CD4-positive, alpha-beta T cell (primary cell): Measurements from ENCODE around the gene NTM. TPM values are rescaled to one million over a fixed set of nuclear protein-coding genes. Genes with fewer than 3 reads are reported as not detected.

Source experiments
- ATAC-seq: fragments of 200-7000 bp; cut with Tn5 transposase; one replicate; pipeline ENCODE4 v1.10.0; 2022; ENCODE audit warnings: mild to moderate bottlenecking; ENCODE audit not compliant: poor library complexity
- CTCF ChIA-PET: fragments of 350-600 bp; sonication (Branson Sonifier 250); formaldehyde crosslinking; loops from one replicate; lab custom pipeline; 2021; ENCODE audit warnings: antibody characterized with exemption, inconsistent platforms; lab: Charles Lee
- POLR2A ChIA-PET: fragments of 350-600 bp; sonication (Branson Sonifier 250); formaldehyde crosslinking; loops from one replicate; lab custom pipeline; 2021; ENCODE audit warnings: antibody characterized with exemption, inconsistent platforms; lab: Charles Lee
- DNase-seq, 14 experiments: peaks; one replicate each; pipeline ENCODE4 v3.0.0-alpha.2; 2013 to 2020; ENCODE audit warnings: mixed read lengths in 2 of 14
- H3K27ac ChIP-seq, 2 donors: one replicate each; pipeline versions ENCODE4 v1.5.1 to v1.7.0; 2013; ENCODE audit warnings: low read length in 2 of 2, low read depth in 1 of 2, mild to moderate bottlenecking in 1 of 2
- H3K27me3 ChIP-seq, 2 experiments: 1 replicate in 1 of 2; 2 replicates in 1 of 2; pipeline versions ENCODE4 v1.6.1 to v1.7.0; 2013; ENCODE audit warnings: low read length in 2 of 2, control low read depth in 1 of 2, mild to moderate bottlenecking in 1 of 2, moderate library complexity in 1 of 2; ENCODE audit not compliant: insufficient read depth in 2 of 2, control insufficient read depth in 1 of 2
- H3K36me3 ChIP-seq: one replicate; pipeline ENCODE4 v1.6.1; 2013; ENCODE audit warnings: low read length, control low read depth; ENCODE audit not compliant: insufficient read depth
- H3K4me1 ChIP-seq: one replicate; pipeline ENCODE4 v1.6.1; 2013; ENCODE audit warnings: low read length, control low read depth; ENCODE audit not compliant: insufficient read depth
- H3K4me3 ChIP-seq: one replicate; pipeline ENCODE4 v1.5.1; 2013; ENCODE audit warnings: mild to moderate bottlenecking, low read length, moderate library complexity
- H3K9me3 ChIP-seq, 2 experiments: 1 replicate in 1 of 2; 2 replicates in 1 of 2; pipeline versions ENCODE4 v1.6.1 to v1.7.0; 2013; ENCODE audit warnings: low read length in 2 of 2, mild to moderate bottlenecking in 2 of 2, control low read depth in 1 of 2, moderate library complexity in 1 of 2; ENCODE audit not compliant: control insufficient read depth in 1 of 2, insufficient read depth in 1 of 2
- H3K27ac Mint-ChIP-seq: one replicate; pipeline ENCODE4 v1.8.0; 2020; ENCODE audit warnings: mixed read lengths
- H3K27me3 Mint-ChIP-seq: one replicate; pipeline ENCODE4 v1.8.0; 2021; ENCODE audit warnings: mixed read lengths
- H3K36me3 Mint-ChIP-seq: one replicate; pipeline ENCODE4 v1.8.0; 2021; ENCODE audit warnings: low read depth, mixed read lengths
- H3K4me1 Mint-ChIP-seq: one replicate; pipeline ENCODE4 v1.8.0; 2021; ENCODE audit warnings: low read depth, mixed read lengths
- H3K4me3 Mint-ChIP-seq: one replicate; pipeline ENCODE4 v1.8.0; 2020; ENCODE audit warnings: mild to moderate bottlenecking, mixed read lengths
- H3K9me3 Mint-ChIP-seq: one replicate; pipeline ENCODE4 v1.8.0; 2020; ENCODE audit warnings: mixed read lengths
- CTCF ChIP-seq: fragments of 200-600 bp; IDR thresholded peaks from one replicate; pipeline ENCODE4 v1.8.0; 2022; ENCODE audit warnings: antibody characterized with exemption, mild to moderate bottlenecking
- intact Hi-C, 2 experiments: fragments of 100-400 bp; cut with DNase I in 1 of 2; cut with micrococcal nuclease in 1 of 2; formaldehyde crosslinking; loops; one replicate each; pipeline versions ENCODE4 v1.15.1 to v1.9.0; 2023 to 2025; cut with DNase I, micrococcal nuclease
- total RNA-seq, 174 experiments: library from RNA in 2 of 174; stranded (reverse) in 2 of 174; gene quantifications; one replicate each; pipeline ENCODE4 v1.2.3 and lab custom pipeline; 2021 to 2026

The NTM gene
- total RNA-seq, 2 experiments from 2014 or later: not detected

- CTCF ChIA-PET: no interaction called here
- H3K9me3 Mint-ChIP-seq: no peaks in the 10 kb centered on the region
- H3K36me3 ChIP-seq: no peaks in the 10 kb centered on the region
- intact Hi-C loops: no loop called here
- DNase-seq (no peak), ATAC-seq (no peak)
- POLR2A ChIA-PET: no interaction called here
- no peaks in the 10 kb centered on the region for H3K4me1 Mint-ChIP-seq
- H3K27me3 Mint-ChIP-seq: no peaks in the 10 kb centered on the region
- no peak for TF ChIP-seq CTCF
- no peak overlapping the region for H3K4me3 Mint-ChIP-seq
- H3K27ac Mint-ChIP-seq: no peak overlapping the region
- no peaks in the 10 kb centered on the region for H3K36me3 Mint-ChIP-seq
- H3K27ac ChIP-seq: no peak overlapping the region
- H3K4me1 ChIP-seq: no peaks in the 10 kb centered on the region
- no peak overlapping the region for H3K4me3 ChIP-seq
- H3K27me3 ChIP-seq: no peaks in the 10 kb centered on the region
- H3K9me3 ChIP-seq: peaks cover 0 to 6% of the 10 kb centered on the region in 2 experiments
Observed at GRCh38 chr11:132337819-132338416, 967.5 kb downstream of the NTM start.

- Histone ChIP-seq H3K9me3 (peaks cover 0 to 3% of the 10 kb centered on the region in 2 experiments), H3K27ac (no peak overlapping the region), H3K4me1 (peaks cover 2% of the 10 kb centered on the region), H3K27me3 (no peaks in the 10 kb centered on the region), H3K36me3 (no peaks in the 10 kb centered on the region), H3K4me3 (no peak overlapping the region)
- no peak for ATAC-seq
- Mint-ChIP-seq H3K27ac (no peak overlapping the region), H3K4me3 (no peak overlapping the region), H3K27me3 (no peaks in the 10 kb centered on the region), H3K4me1 (no peaks in the 10 kb centered on the region), H3K9me3 (no peaks in the 10 kb centered on the region), H3K36me3 (no peaks in the 10 kb centered on the region)
- ChIA-PET POLR2A (no interaction called here), CTCF (no interaction called here)
- no peak for DNase-seq
- TF ChIP-seq CTCF: no peak
- intact Hi-C loops: no loop called here
Observed at GRCh38 chr11:132342408-132342807, 972.0 kb downstream of the NTM start.

- intact Hi-C loops: no loop called here
- ATAC-seq (no peak), DNase-seq (no peak)
- Histone ChIP-seq H3K9me3 (peaks cover 0 to 3% of the 10 kb centered on the region in 2 experiments), H3K4me3 (no peak overlapping the region), H3K36me3 (no peaks in the 10 kb centered on the region), H3K4me1 (peaks cover 13% of the 10 kb centered on the region), H3K27me3 (no peaks in the 10 kb centered on the region), H3K27ac (no peak overlapping the region)
- Mint-ChIP-seq H3K36me3 (no peaks in the 10 kb centered on the region), H3K27ac (no peak overlapping the region), H3K4me1 (no peaks in the 10 kb centered on the region), H3K27me3 (no peaks in the 10 kb centered on the region), H3K9me3 (no peaks in the 10 kb centered on the region), H3K4me3 (no peak overlapping the region)
- ChIA-PET CTCF (no interaction called here), POLR2A (no interaction called here)
- no peak for TF ChIP-seq CTCF
Observed at GRCh38 chr11:132343445-132344175, 973.2 kb downstream of the NTM start.
